HEK293 (cell line): Measurements from ENCODE around the gene CRABP2.

Experiments
- KLF1 ChIP-seq: fragments of 450-650 bp; formaldehyde crosslinking; IDR thresholded peaks from 2 replicates; pipeline ENCODE4 v1.5.1; 2016; ENCODE audit warnings: missing biosample characterization, missing genetic modification characterization
- MYNN ChIP-seq: fragments of 450-650 bp; formaldehyde crosslinking; IDR thresholded peaks from 2 replicates; pipeline ENCODE4 v1.5.1; 2016; ENCODE audit warnings: missing biosample characterization, missing genetic modification characterization, borderline replicate concordance
- YY1 ChIP-seq: fragments of 450-650 bp; formaldehyde crosslinking; IDR thresholded peaks from 2 replicates; pipeline ENCODE4 v1.5.1; 2018; ENCODE audit warnings: missing biosample characterization, missing genetic modification characterization
- ZNF274 ChIP-seq, 2 experiments: fragments of 200-500 bp in 1 of 2; fragments of 450-650 bp in 1 of 2; sonication (Bioruptor generic) in 1 of 2; formaldehyde crosslinking in 1 of 2; IDR thresholded peaks; 2 replicates each; pipeline versions ENCODE4 v1.5.1 to v1.6.1; 2014 to 2016; ENCODE audit warnings: borderline replicate concordance in 1 of 2, inconsistent platforms in 1 of 2, low read length in 1 of 2, missing biosample characterization in 1 of 2, missing genetic modification characterization in 1 of 2
- ZNF311 ChIP-seq: fragments of 450-650 bp; formaldehyde crosslinking; IDR thresholded peaks from 2 replicates; pipeline ENCODE4 v1.5.1; 2017; ENCODE audit warnings: missing biosample characterization, missing genetic modification characterization, borderline replicate concordance
- ZNF658 ChIP-seq: fragments of 450-650 bp; formaldehyde crosslinking; IDR thresholded peaks from 2 replicates; pipeline ENCODE4; 2016; ENCODE audit warnings: missing biosample characterization, missing genetic modification characterization
- TF ChIP-seq, protein P1 (sequence below): fragments of 450-650 bp; formaldehyde crosslinking; IDR thresholded peaks from 2 replicates; pipeline ENCODE4 v1.5.1; 2016; ENCODE audit warnings: missing biosample characterization, missing genetic modification characterization
- TF ChIP-seq, protein P2 (sequence below): fragments of 450-650 bp; formaldehyde crosslinking; IDR thresholded peaks from 2 replicates; pipeline ENCODE4 v1.5.1; 2016; ENCODE audit warnings: missing biosample characterization, missing genetic modification characterization

DNA sequence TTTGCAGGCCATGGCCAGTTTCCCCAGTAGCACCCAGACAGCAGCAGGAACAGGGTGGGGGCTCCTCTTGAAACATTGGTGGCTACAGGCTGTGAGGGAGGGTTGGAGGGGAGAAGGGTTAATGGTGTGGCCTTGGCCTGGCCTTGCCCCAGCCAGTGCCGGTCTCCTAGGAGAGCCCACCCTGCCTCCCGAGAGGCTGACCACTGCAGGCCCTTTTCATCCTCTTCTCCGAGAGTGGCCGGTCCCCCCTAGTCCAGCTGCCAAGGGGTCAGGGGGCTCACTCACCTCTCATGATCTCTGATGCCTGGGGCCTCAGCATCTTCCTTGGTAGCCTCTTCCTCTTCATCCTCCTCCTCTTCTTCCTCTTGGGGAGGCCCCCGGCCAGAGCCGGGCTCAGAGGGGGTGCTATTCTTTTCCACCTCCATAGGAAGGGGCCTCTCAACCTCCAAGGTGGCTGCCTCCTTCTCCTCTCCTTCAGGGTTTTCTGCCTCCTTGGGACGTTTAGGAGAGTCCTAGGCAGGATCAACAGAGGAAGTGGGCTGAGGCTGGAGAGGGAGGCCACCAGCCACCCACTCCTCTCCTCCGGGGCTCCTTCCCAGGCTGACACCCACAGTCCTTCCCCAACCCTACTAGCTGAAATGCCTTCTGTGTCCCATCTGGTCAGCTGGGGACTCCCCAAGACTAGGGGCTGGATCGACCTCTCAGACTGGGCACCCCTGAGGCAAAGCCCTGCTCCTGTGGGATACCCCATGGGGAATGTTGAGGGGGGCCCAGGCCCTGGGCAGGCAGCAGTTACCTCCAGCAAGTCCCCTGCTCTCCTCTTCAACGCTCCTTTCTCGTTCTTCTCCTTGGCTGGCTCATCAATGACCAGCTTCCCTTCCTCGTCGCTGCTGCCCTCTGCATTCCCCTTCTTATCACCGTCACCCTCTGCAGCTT is 38.3 kb upstream of the CRABP2 start:
- TF ChIP-seq, protein P1, sequence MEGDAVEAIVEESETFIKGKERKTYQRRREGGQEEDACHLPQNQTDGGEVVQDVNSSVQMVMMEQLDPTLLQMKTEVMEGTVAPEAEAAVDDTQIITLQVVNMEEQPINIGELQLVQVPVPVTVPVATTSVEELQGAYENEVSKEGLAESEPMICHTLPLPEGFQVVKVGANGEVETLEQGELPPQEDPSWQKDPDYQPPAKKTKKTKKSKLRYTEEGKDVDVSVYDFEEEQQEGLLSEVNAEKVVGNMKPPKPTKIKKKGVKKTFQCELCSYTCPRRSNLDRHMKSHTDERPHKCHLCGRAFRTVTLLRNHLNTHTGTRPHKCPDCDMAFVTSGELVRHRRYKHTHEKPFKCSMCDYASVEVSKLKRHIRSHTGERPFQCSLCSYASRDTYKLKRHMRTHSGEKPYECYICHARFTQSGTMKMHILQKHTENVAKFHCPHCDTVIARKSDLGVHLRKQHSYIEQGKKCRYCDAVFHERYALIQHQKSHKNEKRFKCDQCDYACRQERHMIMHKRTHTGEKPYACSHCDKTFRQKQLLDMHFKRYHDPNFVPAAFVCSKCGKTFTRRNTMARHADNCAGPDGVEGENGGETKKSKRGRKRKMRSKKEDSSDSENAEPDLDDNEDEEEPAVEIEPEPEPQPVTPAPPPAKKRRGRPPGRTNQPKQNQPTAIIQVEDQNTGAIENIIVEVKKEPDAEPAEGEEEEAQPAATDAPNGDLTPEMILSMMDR (tag by site-specific recombination), result no peak
- TF ChIP-seq ZNF658 (tag by site-specific recombination), result no peak
- TF ChIP-seq ZNF311 (tag by site-specific recombination), result no peak
- no peak for TF ChIP-seq MYNN (tag by site-specific recombination)
- no peak for TF ChIP-seq ZNF274 (IDR thresholded peaks at IDR 0.05; ENCODE audit: low read length)
- TF ChIP-seq ZNF274 (tag by site-specific recombination; IDR thresholded peaks at IDR 0.05; ENCODE audit: borderline replicate concordance), result no peak
- TF ChIP-seq YY1 (tag by site-specific recombination), result no peak
- TF ChIP-seq KLF1 (tag by site-specific recombination), result no peak
- TF ChIP-seq, protein P2, sequence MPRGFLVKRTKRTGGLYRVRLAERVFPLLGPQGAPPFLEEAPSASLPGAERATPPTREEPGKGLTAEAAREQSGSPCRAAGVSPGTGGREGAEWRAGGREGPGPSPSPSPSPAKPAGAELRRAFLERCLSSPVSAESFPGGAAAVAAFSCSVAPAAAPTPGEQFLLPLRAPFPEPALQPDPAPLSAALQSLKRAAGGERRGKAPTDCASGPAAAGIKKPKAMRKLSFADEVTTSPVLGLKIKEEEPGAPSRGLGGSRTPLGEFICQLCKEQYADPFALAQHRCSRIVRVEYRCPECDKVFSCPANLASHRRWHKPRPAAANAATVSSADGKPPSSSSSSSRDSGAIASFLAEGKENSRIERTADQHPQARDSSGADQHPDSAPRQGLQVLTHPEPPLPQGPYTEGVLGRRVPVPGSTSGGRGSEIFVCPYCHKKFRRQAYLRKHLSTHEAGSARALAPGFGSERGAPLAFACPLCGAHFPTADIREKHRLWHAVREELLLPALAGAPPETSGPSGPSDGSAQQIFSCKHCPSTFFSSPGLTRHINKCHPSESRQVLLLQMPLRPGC (tag by site-specific recombination), result no peak
